Activated CD8-positive, alpha-beta memory T cell treated with anti-CD3 and anti-CD28 coated beads, Interleukin-2, amount 10 ng/mL, durations not matched to agents 7 days and 5 days (primary cell): ENCODE results near the gene MIP. TPM values are rescaled to one million over a fixed set of nuclear protein-coding genes. Genes with fewer than 3 reads are reported as not detected.
"Not testable (repeated sequence)": the region's sequence is repeated elsewhere in the genome, so short reads cannot be mapped to it uniquely, and the experiment has no call there.

ENCODE experiments used
- ATAC-seq: fragments of 150-1000 bp; cut with Tn5 transposase; one replicate; pipeline ENCODE4 v1.10.0; 2021; ENCODE audit warnings: moderate library complexity
- CTCF ChIA-PET: fragments of 350-600 bp; sonication (Branson Sonifier 250); formaldehyde crosslinking; loops from one replicate; lab custom pipeline; 2021; ENCODE audit warnings: antibody characterized with exemption; lab: Charles Lee
- DNase-seq: peaks from one replicate; pipeline ENCODE4 v3.0.0-alpha.2; 2020
- H3K27ac Mint-ChIP-seq: one replicate; pipeline ENCODE4 v1.8.0; 2021; ENCODE audit warnings: mild to moderate bottlenecking, mixed read lengths
- H3K27me3 Mint-ChIP-seq: one replicate; pipeline ENCODE4 v1.8.0; 2021; ENCODE audit warnings: mixed read lengths
- H3K36me3 Mint-ChIP-seq: one replicate; pipeline ENCODE4 v1.8.0; 2021; ENCODE audit warnings: mild to moderate bottlenecking, mixed read lengths
- H3K4me1 Mint-ChIP-seq: one replicate; pipeline ENCODE4 v1.8.0; 2021; ENCODE audit warnings: mixed read lengths
- H3K4me3 Mint-ChIP-seq: one replicate; pipeline ENCODE4 v1.8.0; 2021; ENCODE audit warnings: mild to moderate bottlenecking, moderate library complexity, mixed read lengths
- H3K9me3 Mint-ChIP-seq: one replicate; pipeline ENCODE4 v1.8.0; 2022; ENCODE audit warnings: low read depth, mixed read lengths
- total RNA-seq, 2 experiments: library from RNA; stranded (reverse); gene quantifications; one replicate each; pipeline ENCODE4 v1.2.3, GENCODE V29; 2021

MIP gene
- total RNA-seq, 2 experiments from 2014 or later: not detected

DNA sequence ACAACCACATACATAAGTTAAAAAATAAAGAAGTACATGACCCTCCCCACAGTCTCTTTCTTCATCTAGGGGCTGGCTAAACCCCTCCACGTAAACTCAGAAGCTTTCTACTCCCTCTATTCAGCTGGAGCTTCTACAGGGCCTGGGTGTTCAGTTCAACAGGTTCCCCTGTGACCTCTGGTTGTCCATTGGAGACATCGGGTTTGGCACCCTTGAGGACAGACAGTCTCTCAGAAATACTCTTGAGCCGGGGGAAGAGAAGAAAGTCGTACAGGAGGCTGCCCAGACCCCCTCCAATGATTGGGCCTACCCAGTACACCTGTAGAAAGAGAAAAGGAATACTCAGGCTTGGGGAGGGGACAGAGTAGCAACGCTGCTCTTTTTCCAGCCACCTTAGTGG lies 3.3 kb downstream of the MIP start:
- Mint-ChIP-seq H3K27me3 (no peaks in the 10 kb centered on the region), H3K27ac (no peak overlapping the region), H3K9me3 (no peaks in the 10 kb centered on the region), H3K4me3 (no peak overlapping the region), H3K4me1 (peaks cover 21% of the 10 kb centered on the region), H3K36me3 (peaks cover 10% of the 10 kb centered on the region)
- no peak for DNase-seq
- CTCF ChIA-PET: interaction anchor here (4.1 kb wide), 1 partner anchor 13 kb away, joined by 36 read pairs; no protein-coding TSS in a partner anchor
- ATAC-seq: no peak

DNA sequence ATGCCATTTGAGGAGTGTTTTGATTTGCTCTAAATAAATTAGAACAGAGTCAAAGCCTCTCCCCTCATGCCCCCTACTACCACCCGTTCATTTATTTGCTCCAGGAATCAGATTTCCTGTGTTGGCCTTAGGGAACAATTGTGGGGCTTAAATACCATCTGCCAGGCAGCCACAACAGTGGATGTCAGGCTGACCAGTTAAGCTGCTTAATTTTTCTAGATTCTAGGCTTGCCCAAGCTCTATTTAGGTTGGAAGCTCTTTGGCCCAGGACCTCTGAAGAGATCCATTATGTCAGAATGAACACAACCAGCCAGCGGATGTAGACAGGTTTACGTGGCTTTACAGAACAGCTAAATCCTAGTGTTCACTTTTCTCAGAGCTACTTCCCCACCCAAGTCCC lies 4.2 kb downstream of the MIP start:
- Mint-ChIP-seq H3K36me3 (peaks cover 14% of the 10 kb centered on the region), H3K27ac (no peak overlapping the region), H3K27me3 (no peaks in the 10 kb centered on the region), H3K9me3 (no peaks in the 10 kb centered on the region), H3K4me1 (peaks cover 25% of the 10 kb centered on the region), H3K4me3 (no peak overlapping the region)
- DNase-seq (no peak), ATAC-seq (no peak)
- CTCF ChIA-PET: interaction anchor here (1.5 to 4.1 kb wide), 3 partner anchors 13 to 192 kb away, joined by 4 to 36 read pairs (median 4); partner anchors contain the start of gene ANKRD52

DNA sequence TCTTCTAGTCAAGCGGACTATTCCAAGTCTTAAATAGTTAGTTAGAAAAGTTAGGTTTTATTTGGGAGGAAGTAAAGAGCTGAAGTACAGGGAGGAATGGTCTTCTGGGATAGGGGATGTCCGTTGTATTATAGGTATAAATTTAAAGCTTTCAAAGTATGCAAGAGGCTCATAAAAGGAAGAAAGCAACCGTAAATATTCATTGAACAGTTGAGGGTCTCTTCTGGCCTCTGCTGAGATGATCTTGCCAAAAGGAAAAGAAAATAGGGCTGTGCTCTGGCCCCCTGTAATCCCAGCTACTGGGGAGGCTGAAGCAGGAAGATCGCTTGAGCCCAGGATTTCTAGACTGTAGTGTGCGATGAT lies 4.9 kb downstream of the MIP start:
- Mint-ChIP-seq H3K4me1 (peaks cover 28% of the 10 kb centered on the region), H3K27me3 (no peaks in the 10 kb centered on the region), H3K4me3 (peak overlapping the region; percentile 87), H3K27ac (peak overlapping the region; percentile 82), H3K36me3 (peaks cover 18% of the 10 kb centered on the region), H3K9me3 (no peaks in the 10 kb centered on the region)
- ATAC-seq (no peak), DNase-seq (no peak)
- CTCF ChIA-PET: interaction anchor here (0.6 to 4.1 kb wide), 11 partner anchors 12 to 260 kb away, joined by 3 to 36 read pairs (median 4); partner anchors contain the start of genes ANKRD52, SMARCC2, SPRYD4 and STAT2

DNA sequence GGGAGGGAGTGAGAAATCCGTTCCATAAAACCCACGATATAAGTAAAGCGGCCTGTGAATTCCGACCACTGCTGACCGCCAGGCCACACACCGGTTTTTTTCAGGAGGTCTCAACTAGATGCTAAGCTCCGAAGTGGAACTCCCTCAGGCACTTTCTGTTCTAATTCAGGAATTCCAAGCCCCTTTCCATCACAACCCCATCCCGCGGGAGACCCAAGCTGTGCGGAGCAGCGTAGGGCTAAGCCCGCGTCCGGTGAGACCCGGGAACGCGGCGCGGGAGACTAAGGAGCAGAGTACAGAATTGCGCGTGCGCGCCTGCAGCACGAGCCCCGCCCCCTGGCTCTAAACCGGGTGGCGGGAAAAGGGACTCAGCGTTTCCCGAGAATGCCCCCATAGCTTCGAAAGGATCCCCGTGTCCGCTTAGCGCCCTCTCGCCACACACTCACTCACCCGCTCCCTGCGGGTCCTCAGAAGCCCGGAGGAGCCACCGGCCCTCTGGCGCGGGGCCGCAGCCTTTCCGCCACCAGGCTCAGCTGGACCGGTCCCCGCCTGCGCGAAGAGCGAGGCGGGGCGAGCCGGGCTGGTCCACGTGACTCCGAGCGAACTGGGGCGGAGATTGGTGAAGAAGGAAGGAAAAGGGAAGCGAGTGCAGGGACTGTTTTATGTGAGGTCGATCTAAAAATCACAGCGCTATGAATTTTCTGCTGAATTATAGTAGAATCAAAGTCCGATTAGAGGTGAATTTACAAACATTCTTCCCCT lies 5.4 kb downstream of the MIP start, which contains the start of gene TIMELESS:
TSS of gene TIMELESS (minus strand) at position 567 of the 762 bp plus-strand sequence. CDS start 15,256 bp downstream, outside the sequence.
- CTCF ChIA-PET: interaction anchor here (0.5 to 4.1 kb wide), 16 partner anchors 9 to 260 kb away, joined by 3 to 36 read pairs (median 4); partner anchors contain the start of genes ANKRD52, CNPY2, SMARCC2 and SPRYD4

DNA sequence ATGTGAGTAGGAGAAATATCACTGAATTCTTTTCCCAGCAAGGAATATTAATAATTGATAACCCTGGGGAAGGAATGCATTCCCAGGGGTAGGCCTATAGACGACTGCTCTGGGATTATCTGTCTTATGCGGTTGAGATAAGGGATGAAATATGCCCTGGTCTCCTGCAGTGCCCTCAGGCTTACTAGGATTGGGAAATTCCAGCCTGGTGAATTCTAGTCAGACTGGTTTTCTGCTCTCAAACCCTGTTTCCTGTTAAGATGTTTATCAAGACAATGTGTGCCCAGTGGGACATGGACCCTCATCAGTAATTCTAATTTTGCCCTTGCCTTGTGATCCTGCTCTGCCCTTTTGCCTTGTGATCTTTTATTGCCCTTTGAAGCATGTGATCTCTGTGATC lies 11.2 kb downstream of the MIP start:
- H3K27me3 Mint-ChIP-seq, H3K9me3 Mint-ChIP-seq, DNase-seq, H3K27ac Mint-ChIP-seq, ATAC-seq, CTCF ChIA-PET, H3K4me3 Mint-ChIP-seq: not testable (repeated sequence)
- peaks cover 48% of the 10 kb centered on the region for H3K36me3 Mint-ChIP-seq
- peaks cover 32% of the 10 kb centered on the region for H3K4me1 Mint-ChIP-seq

More for the DNA sequence above, 5.4 kb downstream of the MIP start, which contains the start of gene TIMELESS:
- H3K27ac Mint-ChIP-seq: peak within 1 kb of the TSS; percentile 82
- peaks cover 31% of the 10 kb centered on the region for H3K4me1 Mint-ChIP-seq
- H3K9me3 Mint-ChIP-seq: no peaks in the 10 kb centered on the region
- DNase-seq (peak; percentile 91), ATAC-seq (peak; percentile 99)
- peaks cover 22% of the 10 kb centered on the region for H3K36me3 Mint-ChIP-seq
- no peaks in the 10 kb centered on the region for H3K27me3 Mint-ChIP-seq
- peak within 1 kb of the TSS; percentile 87 for H3K4me3 Mint-ChIP-seq

DNA sequence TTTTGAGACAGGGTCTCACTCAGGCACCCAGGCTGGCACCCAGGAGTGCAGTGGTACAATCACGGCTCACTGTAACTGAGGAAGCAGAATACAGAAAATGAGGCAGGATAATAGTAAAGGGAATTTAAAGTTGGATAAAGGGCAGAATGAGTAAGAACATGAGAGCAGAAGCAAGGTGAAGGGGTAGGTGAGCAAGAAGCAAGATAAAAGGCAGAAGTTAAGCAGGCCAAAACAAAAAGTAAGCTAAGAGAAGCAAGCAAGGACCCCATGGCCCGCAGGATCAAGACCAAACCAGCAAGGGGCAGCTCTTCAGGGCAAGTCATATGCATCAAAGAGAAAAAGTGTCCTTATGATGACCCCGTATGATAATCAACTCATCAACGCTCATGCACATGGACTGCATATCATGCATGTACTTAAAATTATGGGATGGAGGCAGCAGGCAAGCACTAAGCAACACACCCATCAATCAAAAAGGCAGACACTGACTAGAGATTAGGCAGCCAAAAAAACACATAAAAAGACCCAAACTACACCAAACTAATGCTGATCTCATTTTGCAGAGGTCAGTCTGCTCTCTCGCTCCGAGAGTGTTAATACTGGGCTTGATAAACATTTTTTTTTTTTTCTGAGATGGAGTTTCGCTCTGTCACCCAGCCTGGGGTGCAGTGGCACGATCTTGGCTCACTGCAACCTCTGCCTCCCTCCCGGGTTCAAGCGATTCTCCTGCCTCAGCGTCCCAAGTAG lies 16.9 kb downstream of the MIP start:
- no peak overlapping the region for H3K27ac Mint-ChIP-seq
- no peak overlapping the region for H3K4me3 Mint-ChIP-seq
- CTCF ChIA-PET: no interaction called here
- H3K36me3 Mint-ChIP-seq: peaks cover 34% of the 10 kb centered on the region
- H3K9me3 Mint-ChIP-seq: no peaks in the 10 kb centered on the region
- no peak for DNase-seq
- ATAC-seq: no peak
- H3K4me1 Mint-ChIP-seq: peaks cover 6% of the 10 kb centered on the region
- no peaks in the 10 kb centered on the region for H3K27me3 Mint-ChIP-seq

DNA sequence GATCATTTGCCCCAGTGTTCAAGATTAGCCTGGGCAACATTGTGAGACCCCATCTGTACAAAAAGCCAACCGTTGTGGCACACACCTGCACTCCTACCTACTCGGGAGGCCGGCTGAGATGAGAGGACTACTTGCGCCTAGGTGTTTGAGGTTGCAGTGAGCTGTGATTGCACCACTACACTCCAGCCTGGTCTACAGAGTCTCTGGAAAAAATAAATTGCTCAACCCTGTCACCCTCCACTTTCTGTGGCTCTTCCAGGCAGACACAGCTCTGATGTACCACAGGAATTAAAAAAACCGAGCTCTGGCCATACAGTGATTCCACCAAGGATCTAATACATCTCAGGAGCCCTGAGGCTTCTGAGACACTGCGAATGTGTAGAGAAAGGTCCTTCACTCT lies 19.6 kb downstream of the MIP start:
- ATAC-seq: no peak
- Mint-ChIP-seq H3K9me3 (no peaks in the 10 kb centered on the region), H3K27ac (no peak overlapping the region), H3K4me1 (peaks cover 2% of the 10 kb centered on the region), H3K27me3 (no peaks in the 10 kb centered on the region), H3K4me3 (no peak overlapping the region), H3K36me3 (peaks cover 29% of the 10 kb centered on the region)
- CTCF ChIA-PET: no interaction called here
- DNase-seq: no peak

DNA sequence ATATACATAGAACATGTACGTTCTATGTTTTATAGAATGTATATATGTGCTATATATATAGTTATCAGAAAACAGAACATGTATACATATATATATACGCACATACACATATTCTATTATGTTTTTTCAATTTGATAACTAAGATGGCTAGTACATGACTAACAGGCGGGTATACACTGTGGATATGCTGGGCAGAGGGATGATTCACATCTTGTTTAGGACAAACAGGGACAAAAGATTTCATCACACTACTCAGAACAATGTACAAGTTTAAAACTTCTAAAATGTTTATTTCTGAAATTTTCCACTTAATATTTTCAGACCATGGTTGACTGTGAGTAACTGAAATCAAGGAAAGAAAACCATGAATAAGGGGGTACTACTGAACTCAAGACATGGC lies 22.6 kb downstream of the MIP start:
- Mint-ChIP-seq H3K9me3 (no peaks in the 10 kb centered on the region), H3K4me1 (no peaks in the 10 kb centered on the region), H3K27me3 (no peaks in the 10 kb centered on the region), H3K4me3 (no peak overlapping the region), H3K27ac (no peak overlapping the region), H3K36me3 (peaks cover 40% of the 10 kb centered on the region)
- no peak for DNase-seq
- ATAC-seq: no peak
- CTCF ChIA-PET: no interaction called here

DNA sequence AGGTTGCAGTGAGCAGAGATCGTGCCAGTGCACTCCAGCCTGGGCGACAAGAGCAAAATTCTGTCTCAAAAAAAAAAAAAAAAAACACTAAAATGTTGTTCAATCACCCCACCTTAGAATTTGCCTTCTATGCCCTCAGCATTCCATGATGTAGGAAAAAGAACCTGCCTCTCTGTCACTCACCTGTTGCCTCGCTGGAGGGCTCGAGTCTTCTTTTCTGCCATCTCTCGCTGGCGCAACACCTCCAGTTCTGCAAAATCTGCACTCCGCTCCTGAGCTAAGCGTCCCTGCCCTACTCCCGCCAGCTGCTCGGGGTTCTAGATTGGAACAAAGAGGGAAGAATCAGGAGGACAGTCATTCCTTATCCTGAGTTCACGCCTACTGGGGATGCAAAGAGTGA lies 23.2 kb downstream of the MIP start:
- no peak overlapping the region for H3K4me3 Mint-ChIP-seq
- DNase-seq: no peak
- no peaks in the 10 kb centered on the region for H3K4me1 Mint-ChIP-seq
- no peaks in the 10 kb centered on the region for H3K9me3 Mint-ChIP-seq
- CTCF ChIA-PET: no interaction called here
- H3K27me3 Mint-ChIP-seq: no peaks in the 10 kb centered on the region
- H3K27ac Mint-ChIP-seq: no peak overlapping the region
- peaks cover 40% of the 10 kb centered on the region for H3K36me3 Mint-ChIP-seq
- ATAC-seq: no peak

DNA sequence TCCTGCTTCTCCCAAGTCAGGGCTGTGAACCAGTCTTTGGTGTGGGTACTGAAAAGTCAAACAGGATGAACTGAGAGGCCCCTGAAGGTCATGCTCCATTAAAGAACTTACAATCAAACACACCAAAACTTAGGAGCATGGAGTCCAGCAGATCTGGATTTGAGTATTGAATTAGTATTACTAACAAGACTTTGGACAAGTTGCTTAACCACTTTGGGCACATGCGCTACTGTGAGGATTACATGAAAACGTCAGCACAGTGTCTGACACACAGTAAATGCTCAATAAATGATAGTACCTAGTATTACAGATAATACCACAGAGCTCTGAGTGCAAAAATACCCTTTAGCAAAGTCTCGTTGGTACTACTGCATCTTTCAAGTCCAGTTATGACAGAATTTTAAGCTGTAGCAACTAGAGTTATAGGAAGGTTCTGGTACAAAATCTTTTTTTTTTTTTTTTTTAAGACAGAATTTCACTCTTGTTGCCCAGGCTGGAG lies 28.5 kb downstream of the MIP start:
- Mint-ChIP-seq H3K36me3 (peaks cover 44% of the 10 kb centered on the region), H3K4me3 (no peak overlapping the region), H3K27me3 (no peaks in the 10 kb centered on the region), H3K27ac (no peak overlapping the region), H3K4me1 (peaks cover 2% of the 10 kb centered on the region), H3K9me3 (no peaks in the 10 kb centered on the region)
- no peak for DNase-seq
- ATAC-seq: no peak
- CTCF ChIA-PET: interaction anchor here (0.7 to 1.4 kb wide), 3 partner anchors 10 to 77 kb away, joined by 3 read pairs; no protein-coding TSS in a partner anchor

DNA sequence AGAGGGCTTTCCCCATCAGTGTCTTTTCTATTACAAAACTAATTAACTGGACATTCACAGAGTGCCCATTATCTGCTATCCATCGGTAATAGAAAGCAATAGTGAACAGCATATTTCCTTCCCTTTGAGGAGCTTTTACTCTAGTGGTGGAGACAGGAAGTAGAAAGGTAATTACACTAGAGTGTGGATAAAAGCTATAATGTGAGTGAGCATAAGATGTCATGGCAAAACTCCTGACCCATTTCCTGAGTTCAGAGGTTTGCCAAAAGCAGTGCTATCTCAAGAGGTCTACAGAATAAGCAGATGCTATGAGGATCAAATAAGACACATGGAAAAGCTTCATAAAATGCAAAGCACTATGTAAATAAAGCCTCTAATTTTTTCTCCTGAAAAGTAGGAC lies 29.3 kb downstream of the MIP start:
- H3K4me3 Mint-ChIP-seq: no peak overlapping the region
- H3K4me1 Mint-ChIP-seq: peaks cover 2% of the 10 kb centered on the region
- ATAC-seq (no peak), DNase-seq (no peak)
- peaks cover 46% of the 10 kb centered on the region for H3K36me3 Mint-ChIP-seq
- no peak overlapping the region for H3K27ac Mint-ChIP-seq
- no peaks in the 10 kb centered on the region for H3K9me3 Mint-ChIP-seq
- CTCF ChIA-PET: interaction anchor here (0.9 to 1.4 kb wide), 2 partner anchors 11 to 39 kb away, joined by 3 read pairs; no protein-coding TSS in a partner anchor
- no peaks in the 10 kb centered on the region for H3K27me3 Mint-ChIP-seq

DNA sequence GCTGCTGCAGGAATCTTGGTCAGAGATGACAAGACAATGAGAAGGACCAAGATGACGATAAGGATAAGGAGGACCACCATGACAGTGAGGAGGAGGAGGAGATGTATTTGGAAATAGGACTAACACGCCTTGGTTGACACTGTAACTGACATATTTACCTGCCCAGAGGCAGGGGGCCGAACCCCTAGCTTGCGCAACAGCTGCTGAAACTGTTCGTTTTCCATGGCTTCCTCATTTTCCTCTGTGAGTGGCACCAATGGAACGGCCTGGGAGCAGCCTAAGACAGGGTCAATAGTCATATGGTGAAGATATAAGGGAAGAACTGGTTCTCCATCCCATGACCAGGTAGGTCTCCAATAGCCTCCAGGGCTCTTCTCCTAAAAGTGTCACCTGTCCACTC lies 34.0 kb downstream of the MIP start:
- DNase-seq (no peak), ATAC-seq (no peak)
- H3K27ac Mint-ChIP-seq: no peak overlapping the region
- no peaks in the 10 kb centered on the region for H3K27me3 Mint-ChIP-seq
- peaks cover 2% of the 10 kb centered on the region for H3K4me1 Mint-ChIP-seq
- H3K36me3 Mint-ChIP-seq: peaks cover 48% of the 10 kb centered on the region
- no peak overlapping the region for H3K4me3 Mint-ChIP-seq
- no peaks in the 10 kb centered on the region for H3K9me3 Mint-ChIP-seq
- CTCF ChIA-PET: no interaction called here

DNA sequence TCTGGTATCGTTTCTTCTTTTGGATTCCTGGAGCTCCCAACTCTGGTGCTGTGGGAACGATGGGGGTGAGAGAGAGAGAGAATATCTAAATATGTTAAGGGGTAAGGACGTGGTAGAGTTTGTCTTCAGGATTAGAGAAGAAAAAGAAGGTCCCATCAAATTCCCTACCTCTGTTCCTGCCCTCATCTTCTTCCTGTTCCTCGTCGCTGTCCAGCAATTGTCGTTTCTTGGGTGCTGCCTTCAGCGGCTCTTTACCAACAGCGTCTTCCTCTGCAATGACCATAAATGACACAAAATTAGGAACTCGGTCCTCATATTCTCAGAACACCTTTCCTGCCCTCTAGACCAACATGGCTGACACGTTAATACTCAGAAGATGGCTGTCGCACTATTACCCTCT lies 36.7 kb downstream of the MIP start:
- no peak overlapping the region for H3K4me3 Mint-ChIP-seq
- ATAC-seq: no peak
- no peaks in the 10 kb centered on the region for H3K9me3 Mint-ChIP-seq
- H3K4me1 Mint-ChIP-seq: no peaks in the 10 kb centered on the region
- peaks cover 42% of the 10 kb centered on the region for H3K36me3 Mint-ChIP-seq
- no peak overlapping the region for H3K27ac Mint-ChIP-seq
- DNase-seq: no peak
- no peaks in the 10 kb centered on the region for H3K27me3 Mint-ChIP-seq
- CTCF ChIA-PET: interaction anchor here (1.5 kb wide), 1 partner anchor 47 kb away, joined by 4 read pairs; no protein-coding TSS in a partner anchor
